ENCODE measurements around the gene ZNF566.

GRCh38 chr19:36483653-36484052 is 5.7 kb downstream of the ZNF566 start:
- TF ChIP-seq, protein P1, sequence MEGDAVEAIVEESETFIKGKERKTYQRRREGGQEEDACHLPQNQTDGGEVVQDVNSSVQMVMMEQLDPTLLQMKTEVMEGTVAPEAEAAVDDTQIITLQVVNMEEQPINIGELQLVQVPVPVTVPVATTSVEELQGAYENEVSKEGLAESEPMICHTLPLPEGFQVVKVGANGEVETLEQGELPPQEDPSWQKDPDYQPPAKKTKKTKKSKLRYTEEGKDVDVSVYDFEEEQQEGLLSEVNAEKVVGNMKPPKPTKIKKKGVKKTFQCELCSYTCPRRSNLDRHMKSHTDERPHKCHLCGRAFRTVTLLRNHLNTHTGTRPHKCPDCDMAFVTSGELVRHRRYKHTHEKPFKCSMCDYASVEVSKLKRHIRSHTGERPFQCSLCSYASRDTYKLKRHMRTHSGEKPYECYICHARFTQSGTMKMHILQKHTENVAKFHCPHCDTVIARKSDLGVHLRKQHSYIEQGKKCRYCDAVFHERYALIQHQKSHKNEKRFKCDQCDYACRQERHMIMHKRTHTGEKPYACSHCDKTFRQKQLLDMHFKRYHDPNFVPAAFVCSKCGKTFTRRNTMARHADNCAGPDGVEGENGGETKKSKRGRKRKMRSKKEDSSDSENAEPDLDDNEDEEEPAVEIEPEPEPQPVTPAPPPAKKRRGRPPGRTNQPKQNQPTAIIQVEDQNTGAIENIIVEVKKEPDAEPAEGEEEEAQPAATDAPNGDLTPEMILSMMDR (IDR thresholded peaks at IDR 0.05; ENCODE audit: low read length), result no peak
- no peak for TF ChIP-seq EZH2 (IDR thresholded peaks at IDR 0.05; ENCODE audit: borderline replicate concordance, low read length)

All from OCI-LY1 (cell line).